Raji (cell line): ENCODE data around the gene IDH3G.

ENCODE experiments used
- POLR2A ChIP-seq: IDR thresholded peaks from 2 replicates; pipeline ENCODE4 v1.6.1; 2011; ENCODE audit warnings: low read depth, low read length, control low read depth; ENCODE audit not compliant: insufficient read depth

IDH3G gene

GRCh38 chrX:153781428-153782047, 12.6 kb downstream of the IDH3G start:
- TF ChIP-seq POLR2A = no peak

GRCh38 chrX:153780678-153781427, 13.3 kb downstream of the IDH3G start, which contains the start of gene SRPK3:
TSS of gene SRPK3 (plus strand) at chrX:153781041. CDS start at chrX:153781087, 46 bp downstream.
- no peak for TF ChIP-seq POLR2A

DNA sequence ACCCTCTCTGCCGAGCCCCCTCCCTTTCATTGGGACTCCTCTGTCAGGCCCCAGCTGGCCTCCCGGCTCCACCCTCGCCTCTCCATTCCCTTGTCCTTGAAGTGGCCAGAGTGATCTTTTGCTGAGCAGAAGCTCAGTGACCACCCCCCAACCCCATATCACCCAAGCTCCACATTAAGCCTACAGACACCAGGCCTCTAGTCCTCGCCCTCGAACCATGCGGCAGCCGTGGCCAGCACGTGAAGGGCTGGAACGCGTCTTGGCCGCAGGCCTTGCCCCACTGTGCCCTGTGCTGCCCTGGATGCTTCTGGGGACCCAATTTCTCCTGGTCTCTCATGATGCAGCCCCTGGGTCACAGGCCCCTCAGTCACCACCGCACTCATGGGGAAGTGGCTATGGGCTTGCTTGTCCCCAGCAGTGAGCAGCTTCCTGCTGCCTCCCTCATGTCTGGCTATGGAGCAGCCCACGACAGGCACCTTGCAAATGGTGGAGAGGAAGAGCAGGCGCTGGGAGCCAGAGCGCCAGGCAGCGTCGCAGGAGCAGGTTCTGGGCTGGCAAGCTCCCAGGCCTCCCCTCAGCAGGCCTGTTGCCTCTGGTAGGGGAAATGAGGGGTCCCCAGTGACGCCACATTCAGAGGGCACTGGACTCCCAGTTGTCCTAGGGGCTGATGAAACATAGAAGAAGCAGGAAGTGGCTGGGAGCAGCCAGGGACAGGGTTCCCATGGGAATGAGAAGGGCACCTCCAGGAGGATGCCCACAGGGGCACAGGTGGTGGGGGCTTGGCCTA, 14.1 kb downstream of the IDH3G start:
- TF ChIP-seq POLR2A = no peak

DNA sequence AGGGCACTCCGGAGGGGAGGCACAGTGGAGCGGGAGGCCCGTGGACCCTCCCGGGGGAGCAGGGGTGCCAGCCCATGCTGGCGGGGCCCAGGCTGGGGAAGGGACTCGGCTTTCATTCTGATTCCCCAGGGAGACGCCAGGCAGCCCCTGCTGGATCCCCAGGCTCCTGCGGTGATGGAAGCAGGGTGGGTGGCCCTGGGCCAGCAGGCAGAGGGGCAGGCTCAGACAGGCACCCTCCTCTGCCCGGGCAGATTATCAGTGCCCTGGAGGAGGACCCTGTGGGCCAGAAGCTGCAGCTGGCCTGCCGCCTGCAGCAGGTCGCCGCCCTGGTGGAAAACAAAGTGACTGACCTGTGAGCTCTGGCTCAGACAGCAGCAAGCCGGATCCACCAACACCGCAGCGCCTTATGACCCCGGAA, 15.5 kb downstream of the IDH3G start:
- no peak for TF ChIP-seq POLR2A

DNA sequence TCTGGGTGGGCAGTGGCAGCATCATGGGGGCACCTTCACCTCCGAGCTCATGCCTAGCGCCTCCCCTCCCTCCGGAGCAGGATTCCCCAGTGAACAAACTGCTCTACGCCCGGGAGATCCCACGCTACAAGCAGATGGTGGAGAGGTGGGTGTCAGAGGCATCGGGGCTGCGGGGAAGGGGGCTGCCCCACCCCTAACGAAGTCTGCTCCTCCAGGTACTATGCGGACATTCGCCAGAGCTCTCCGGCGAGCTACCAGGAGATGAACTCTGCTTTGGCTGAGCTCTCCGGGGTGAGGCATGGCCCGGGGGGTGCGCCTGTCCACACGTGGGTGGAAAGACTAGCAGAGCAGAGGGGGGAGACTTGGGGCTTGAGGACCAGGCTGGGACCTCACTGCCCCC, 16.0 kb downstream of the IDH3G start:
- TF ChIP-seq POLR2A = no peak

- no peak for TF ChIP-seq POLR2A
Observed at GRCh38 chrX:153777261-153778090, 16.7 kb downstream of the IDH3G start.

- no peak for TF ChIP-seq POLR2A
Observed at GRCh38 chrX:153776611-153777045, 17.5 kb downstream of the IDH3G start.

GRCh38 chrX:153776120-153776599, 18.0 kb downstream of the IDH3G start:
- no peak for TF ChIP-seq POLR2A

- no peak for TF ChIP-seq POLR2A
Observed at GRCh38 chrX:153775293-153776119, 18.7 kb downstream of the IDH3G start.

DNA sequence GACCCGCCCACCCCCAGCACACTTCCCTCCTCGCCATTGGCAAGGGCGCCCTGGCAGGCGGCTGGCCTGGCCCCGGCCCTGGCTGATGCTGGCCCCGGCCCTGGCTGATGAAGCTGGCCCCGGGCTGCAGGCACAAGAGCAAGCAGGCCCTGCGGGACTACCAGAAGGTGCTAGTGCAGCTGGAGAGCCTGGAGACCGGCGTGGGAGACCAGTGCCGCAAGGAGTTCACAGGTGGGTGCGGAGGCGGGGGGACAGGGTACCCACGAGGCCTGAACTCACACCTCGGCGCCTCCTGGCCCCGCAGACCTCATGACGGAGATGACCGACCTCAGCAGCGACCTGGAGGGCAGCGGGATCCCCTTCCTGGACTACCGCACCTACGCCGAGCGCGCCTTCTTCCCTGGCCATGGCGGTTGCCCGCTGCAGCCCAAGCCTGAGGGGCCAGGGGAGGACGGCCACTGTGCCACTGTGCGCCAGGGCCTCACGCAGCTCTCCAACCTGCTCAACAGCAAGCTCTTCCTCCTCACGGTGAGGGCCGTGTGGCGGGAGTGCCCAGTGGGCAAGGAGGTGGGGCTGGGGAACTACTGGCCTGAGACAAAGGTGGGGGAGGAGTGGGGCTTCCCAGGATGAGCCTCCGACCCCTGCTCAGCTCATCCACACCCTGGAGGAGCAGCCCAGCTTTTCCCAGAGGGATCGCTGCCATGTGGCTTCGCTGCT, 19.4 kb downstream of the IDH3G start:
- TF ChIP-seq POLR2A = no peak

GRCh38 chrX:153773741-153774575, 20.2 kb downstream of the IDH3G start:
- TF ChIP-seq POLR2A = no peak

DNA sequence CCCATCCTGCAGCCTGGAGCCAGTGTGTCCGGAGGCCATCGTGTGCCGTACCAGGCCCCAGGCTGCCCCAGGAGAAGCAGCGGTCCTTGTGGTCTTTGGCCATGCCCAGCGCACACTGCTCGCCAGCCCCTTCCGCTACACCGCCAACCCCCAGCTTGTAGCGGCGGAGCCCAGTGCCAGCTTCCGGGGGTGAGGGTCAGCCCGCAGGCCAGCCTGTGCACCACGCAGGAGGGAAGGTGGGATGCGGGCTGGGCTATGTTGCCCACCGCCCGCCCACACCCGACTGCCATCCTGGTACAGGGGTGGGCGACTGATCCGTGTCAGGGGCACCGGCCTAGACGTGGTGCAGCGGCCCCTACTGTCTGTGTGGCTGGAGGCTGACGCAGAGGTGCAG, 21.0 kb downstream of the IDH3G start:
- no peak for TF ChIP-seq POLR2A
